ENCODE measurements around the gene RAB6B.

RAB6B gene

GRCh38 chr3:133838296-133838789, 57.3 kb downstream of the RAB6B start:
- Histone ChIP-seq H3K4me2 (ENCODE audit: low read length) (no peak overlapping the region), H3K27ac (ENCODE audit: low read length) (no peak overlapping the region), H3K9ac (ENCODE audit: low read length) (no peak overlapping the region), H4K20me1 (ENCODE audit: insufficient read depth, low read length) (no peaks in the 10 kb centered on the region), H3K4me1 (ENCODE audit: low read length) (no peaks in the 10 kb centered on the region), H3K36me3 (replicated peaks; ENCODE audit: low read depth, low read length) (no peaks in the 10 kb centered on the region), H3K79me2 (ENCODE audit: low read length) (no peaks in the 10 kb centered on the region), H3K27me3 (ENCODE audit: low read depth, low read length) (peaks cover 3% of the 10 kb centered on the region), H3K4me3 (ENCODE audit: low read length) (no peak overlapping the region), H3K9me3 (ENCODE audit: insufficient read depth, low read length) (no peaks in the 10 kb centered on the region), H2AFZ (ENCODE audit: low read depth, low read length) (no peak overlapping the region)
- no peak for TF ChIP-seq EZH2phosphoT487 (IDR thresholded peaks at IDR 0.05; ENCODE audit: low read depth)
- TF ChIP-seq, protein P1, sequence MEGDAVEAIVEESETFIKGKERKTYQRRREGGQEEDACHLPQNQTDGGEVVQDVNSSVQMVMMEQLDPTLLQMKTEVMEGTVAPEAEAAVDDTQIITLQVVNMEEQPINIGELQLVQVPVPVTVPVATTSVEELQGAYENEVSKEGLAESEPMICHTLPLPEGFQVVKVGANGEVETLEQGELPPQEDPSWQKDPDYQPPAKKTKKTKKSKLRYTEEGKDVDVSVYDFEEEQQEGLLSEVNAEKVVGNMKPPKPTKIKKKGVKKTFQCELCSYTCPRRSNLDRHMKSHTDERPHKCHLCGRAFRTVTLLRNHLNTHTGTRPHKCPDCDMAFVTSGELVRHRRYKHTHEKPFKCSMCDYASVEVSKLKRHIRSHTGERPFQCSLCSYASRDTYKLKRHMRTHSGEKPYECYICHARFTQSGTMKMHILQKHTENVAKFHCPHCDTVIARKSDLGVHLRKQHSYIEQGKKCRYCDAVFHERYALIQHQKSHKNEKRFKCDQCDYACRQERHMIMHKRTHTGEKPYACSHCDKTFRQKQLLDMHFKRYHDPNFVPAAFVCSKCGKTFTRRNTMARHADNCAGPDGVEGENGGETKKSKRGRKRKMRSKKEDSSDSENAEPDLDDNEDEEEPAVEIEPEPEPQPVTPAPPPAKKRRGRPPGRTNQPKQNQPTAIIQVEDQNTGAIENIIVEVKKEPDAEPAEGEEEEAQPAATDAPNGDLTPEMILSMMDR (IDR thresholded peaks at IDR 0.05; ENCODE audit: low read depth, low read length) = no peak

DNA sequence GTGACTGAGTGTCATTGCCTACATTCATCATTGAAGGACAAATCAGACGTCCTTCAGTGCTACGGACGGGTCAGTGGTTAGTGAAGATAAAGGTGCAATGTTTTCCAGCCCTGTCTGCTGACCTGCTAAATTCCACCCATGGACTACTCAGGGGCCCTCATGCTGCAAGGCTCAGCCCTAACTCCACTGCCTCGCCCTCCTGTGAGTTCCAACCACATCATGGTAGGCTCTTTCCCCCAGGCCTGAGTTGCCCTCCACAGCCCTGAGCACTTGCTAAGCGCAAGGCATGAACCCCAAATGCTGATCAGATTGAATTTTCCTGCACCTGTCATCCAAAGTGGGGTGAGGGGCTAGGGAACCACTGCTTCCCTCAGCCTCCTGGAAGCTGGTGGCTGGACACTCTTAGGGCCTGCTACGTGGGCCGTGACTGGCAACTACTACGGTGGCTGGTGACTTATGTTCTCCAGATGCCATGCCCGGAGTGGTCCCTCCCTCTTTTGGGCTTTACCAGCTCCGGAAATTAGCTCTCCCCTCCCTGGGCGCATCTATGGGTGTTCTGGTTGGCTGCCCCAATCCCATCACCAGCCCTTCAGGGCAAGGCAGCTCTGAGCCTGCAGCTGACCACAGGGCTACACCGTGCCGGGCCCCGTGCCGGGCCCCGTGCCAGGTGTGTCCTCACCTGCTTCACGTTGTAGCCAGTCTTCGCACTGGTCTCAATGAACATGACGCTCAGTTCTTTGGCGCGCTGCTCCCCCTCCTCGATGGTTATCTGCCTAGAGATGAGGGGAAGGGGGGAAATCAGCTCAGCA, 58.0 kb downstream of the RAB6B start:
- H4K20me1 ChIP-seq (ENCODE audit: insufficient read depth, low read length) = no peaks in the 10 kb centered on the region
- no peak overlapping the region for H3K9ac ChIP-seq (ENCODE audit: low read length)
- no peaks in the 10 kb centered on the region for H3K79me2 ChIP-seq (ENCODE audit: low read length)
- H3K4me3 ChIP-seq (ENCODE audit: low read length) = no peak overlapping the region
- H3K4me2 ChIP-seq (ENCODE audit: low read length) = no peak overlapping the region
- H3K4me1 ChIP-seq (ENCODE audit: low read length) = 0 out of 2 replicates have a peak, but pooled peaks cover under 1% of the 10 kb centered on the region
- no peaks in the 10 kb centered on the region; the same call in 1 of the 2 replicates for H3K27me3 ChIP-seq (ENCODE audit: low read depth, low read length)
- H3K9me3 ChIP-seq (ENCODE audit: insufficient read depth, low read length) = no peaks in the 10 kb centered on the region
- H3K27ac ChIP-seq (ENCODE audit: low read length) = no peak overlapping the region
- H3K36me3 ChIP-seq (replicated peaks; ENCODE audit: low read depth, low read length) = no peaks in the 10 kb centered on the region
- no peak overlapping the region for H2AFZ ChIP-seq (ENCODE audit: low read depth, low read length)
- TF ChIP-seq, protein P1 (IDR thresholded peaks at IDR 0.05; ENCODE audit: low read depth, low read length) = no peak
- no peak for TF ChIP-seq EZH2phosphoT487 (IDR thresholded peaks at IDR 0.05; ENCODE audit: low read depth)

DNA sequence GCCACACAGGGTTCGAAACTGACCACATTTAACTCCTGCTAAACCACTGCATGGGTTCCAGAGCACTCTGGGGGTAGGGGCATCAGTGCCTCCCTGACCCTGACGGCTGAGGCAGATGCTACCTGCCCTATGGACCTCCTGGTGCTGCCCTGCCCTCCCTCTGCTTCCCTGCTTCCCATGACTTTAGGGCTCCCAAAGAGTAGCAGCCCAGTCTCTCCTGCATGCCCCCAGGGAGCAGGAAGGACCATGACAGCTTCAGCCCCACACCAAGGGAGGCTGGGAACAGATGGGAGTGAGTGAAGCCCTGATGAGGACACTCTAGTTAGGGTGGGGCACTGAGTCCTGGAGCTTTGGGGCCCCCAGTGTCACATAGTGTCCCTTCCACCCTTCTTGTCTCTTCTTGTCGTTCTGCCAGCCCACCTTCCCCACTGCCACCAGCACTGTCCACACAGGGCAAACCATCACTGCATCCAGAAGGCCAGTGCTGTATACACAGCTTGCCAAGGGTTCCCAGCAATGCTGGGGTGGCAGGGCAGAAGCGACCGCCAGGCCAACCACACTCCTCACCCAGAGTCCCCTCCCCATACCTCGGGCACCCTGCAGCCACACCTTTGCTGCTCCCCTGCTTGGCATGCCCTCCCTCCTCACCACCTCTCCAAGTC, 59.1 kb downstream of the RAB6B start:
- Histone ChIP-seq H3K27ac (ENCODE audit: low read length) (no peak overlapping the region), H3K79me2 (ENCODE audit: low read length) (no peaks in the 10 kb centered on the region), H3K9me3 (ENCODE audit: insufficient read depth, low read length) (no peaks in the 10 kb centered on the region), H3K4me1 (ENCODE audit: low read length) (peaks cover 6% of the 10 kb centered on the region; the same call in 1 of the 2 replicates), H4K20me1 (ENCODE audit: insufficient read depth, low read length) (no peaks in the 10 kb centered on the region), H2AFZ (ENCODE audit: low read depth, low read length) (no peak overlapping the region), H3K9ac (ENCODE audit: low read length) (no peak overlapping the region), H3K36me3 (replicated peaks; ENCODE audit: low read depth, low read length) (no peaks in the 10 kb centered on the region), H3K4me2 (ENCODE audit: low read length) (no peak overlapping the region), H3K27me3 (ENCODE audit: low read depth, low read length) (no peaks in the 10 kb centered on the region), H3K4me3 (ENCODE audit: low read length) (no peak overlapping the region)
- TF ChIP-seq, protein P1 (IDR thresholded peaks at IDR 0.05; ENCODE audit: low read depth, low read length) = no peak
- TF ChIP-seq EZH2phosphoT487 (IDR thresholded peaks at IDR 0.05; ENCODE audit: low read depth) = no peak

DNA sequence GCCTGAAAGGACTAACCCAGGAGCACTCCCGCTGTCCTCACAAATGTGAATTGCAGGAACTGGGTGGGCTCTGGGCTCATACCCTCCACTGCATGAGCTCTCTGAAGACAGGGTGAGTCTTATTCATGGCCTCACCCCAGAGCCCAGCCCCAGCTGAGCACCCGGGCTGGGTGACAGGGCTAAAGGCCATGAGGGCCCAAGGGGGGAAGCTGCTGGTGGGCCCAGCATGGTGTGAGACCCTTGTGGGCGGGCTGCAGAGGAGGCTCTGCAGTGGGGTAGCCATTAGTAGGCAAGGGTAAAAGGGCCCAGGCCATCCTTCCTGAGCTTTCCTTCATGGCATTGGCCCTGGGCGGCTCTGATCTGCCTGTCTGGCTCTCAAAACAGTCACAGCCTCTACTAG, 59.7 kb downstream of the RAB6B start:
- H3K27ac ChIP-seq (ENCODE audit: low read length) = no peak overlapping the region
- no peaks in the 10 kb centered on the region for H3K79me2 ChIP-seq (ENCODE audit: low read length)
- peaks cover 6% of the 10 kb centered on the region; the same call in 1 of the 2 replicates for H3K4me1 ChIP-seq (ENCODE audit: low read length)
- no peak overlapping the region for H3K9ac ChIP-seq (ENCODE audit: low read length)
- no peak overlapping the region for H3K4me3 ChIP-seq (ENCODE audit: low read length)
- H3K36me3 ChIP-seq (replicated peaks; ENCODE audit: low read depth, low read length) = no peaks in the 10 kb centered on the region
- H4K20me1 ChIP-seq (ENCODE audit: insufficient read depth, low read length) = no peaks in the 10 kb centered on the region
- no peaks in the 10 kb centered on the region for H3K9me3 ChIP-seq (ENCODE audit: insufficient read depth, low read length)
- TF ChIP-seq, protein P1 (IDR thresholded peaks at IDR 0.05; ENCODE audit: low read depth, low read length) = no peak
- no peak for TF ChIP-seq EZH2phosphoT487 (IDR thresholded peaks at IDR 0.05; ENCODE audit: low read depth)
- no peak overlapping the region for H3K4me2 ChIP-seq (ENCODE audit: low read length)
- H3K27me3 ChIP-seq (ENCODE audit: low read depth, low read length) = no peaks in the 10 kb centered on the region
- no peak overlapping the region for H2AFZ ChIP-seq (ENCODE audit: low read depth, low read length)

Data from OCI-LY3 (cell line).